Nephron progenitor cell (in vitro differentiated cells): ENCODE data around the gene PAX8.

Experiments
- DNase-seq: peaks from one replicate; pipeline ENCODE4 v3.0.0; 2021
- H3K27ac Mint-ChIP-seq: 2 replicates; pipeline ENCODE4 v1.8.0; 2021; ENCODE audit warnings: mild to moderate bottlenecking, moderate library complexity, mixed read lengths
- H3K27me3 Mint-ChIP-seq: 2 replicates; pipeline ENCODE4 v1.8.0; 2021; ENCODE audit warnings: mild to moderate bottlenecking, low read depth, mixed read lengths; ENCODE audit not compliant: poor library complexity
- H3K36me3 Mint-ChIP-seq: 2 replicates; pipeline ENCODE4 v1.8.0; 2021; ENCODE audit warnings: low read depth, mixed read lengths
- H3K4me1 Mint-ChIP-seq: 2 replicates; pipeline ENCODE4 v1.8.0; 2021; ENCODE audit warnings: mixed read lengths
- H3K4me3 Mint-ChIP-seq: 2 replicates; pipeline ENCODE4 v1.8.0; 2021; ENCODE audit warnings: mild to moderate bottlenecking, moderate library complexity, mixed read lengths
- H3K9me3 Mint-ChIP-seq: 2 replicates; pipeline ENCODE4 v1.8.0; 2021; ENCODE audit warnings: mild to moderate bottlenecking, moderate library complexity, mixed read lengths
- TF ChIP-seq, protein P1 (sequence below): fragments of 200-600 bp; sonication (generic); IDR thresholded peaks from 2 replicates; pipeline ENCODE4 v1.5.0; 2021; ENCODE audit warnings: antibody characterized with exemption

PAX8 gene

GRCh38 chr2:113264713-113265403 is 13.9 kb downstream of the PAX8 start:
- peaks cover 75% of the 10 kb centered on the region for H3K27me3 Mint-ChIP-seq
- no peaks in the 10 kb centered on the region for H3K9me3 Mint-ChIP-seq
- peaks cover 98% of the 10 kb centered on the region for H3K36me3 Mint-ChIP-seq
- no peak for DNase-seq
- peak overlapping the region; percentile 56 for H3K4me3 Mint-ChIP-seq
- H3K4me1 Mint-ChIP-seq: peaks cover 100% of the 10 kb centered on the region
- TF ChIP-seq, protein P1, sequence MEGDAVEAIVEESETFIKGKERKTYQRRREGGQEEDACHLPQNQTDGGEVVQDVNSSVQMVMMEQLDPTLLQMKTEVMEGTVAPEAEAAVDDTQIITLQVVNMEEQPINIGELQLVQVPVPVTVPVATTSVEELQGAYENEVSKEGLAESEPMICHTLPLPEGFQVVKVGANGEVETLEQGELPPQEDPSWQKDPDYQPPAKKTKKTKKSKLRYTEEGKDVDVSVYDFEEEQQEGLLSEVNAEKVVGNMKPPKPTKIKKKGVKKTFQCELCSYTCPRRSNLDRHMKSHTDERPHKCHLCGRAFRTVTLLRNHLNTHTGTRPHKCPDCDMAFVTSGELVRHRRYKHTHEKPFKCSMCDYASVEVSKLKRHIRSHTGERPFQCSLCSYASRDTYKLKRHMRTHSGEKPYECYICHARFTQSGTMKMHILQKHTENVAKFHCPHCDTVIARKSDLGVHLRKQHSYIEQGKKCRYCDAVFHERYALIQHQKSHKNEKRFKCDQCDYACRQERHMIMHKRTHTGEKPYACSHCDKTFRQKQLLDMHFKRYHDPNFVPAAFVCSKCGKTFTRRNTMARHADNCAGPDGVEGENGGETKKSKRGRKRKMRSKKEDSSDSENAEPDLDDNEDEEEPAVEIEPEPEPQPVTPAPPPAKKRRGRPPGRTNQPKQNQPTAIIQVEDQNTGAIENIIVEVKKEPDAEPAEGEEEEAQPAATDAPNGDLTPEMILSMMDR: no peak
- peak overlapping the region; percentile 47 for H3K27ac Mint-ChIP-seq

- DNase-seq: no peak
- Mint-ChIP-seq H3K27me3 (peaks cover 78% of the 10 kb centered on the region), H3K4me1 (peaks cover 100% of the 10 kb centered on the region), H3K9me3 (no peaks in the 10 kb centered on the region), H3K4me3 (no peak overlapping the region), H3K36me3 (peaks cover 96% of the 10 kb centered on the region), H3K27ac (peak overlapping the region; percentile 50)
- TF ChIP-seq, protein P1: no peak
Measured at GRCh38 chr2:113263546-113263945, 15.2 kb downstream of the PAX8 start.

DNA sequence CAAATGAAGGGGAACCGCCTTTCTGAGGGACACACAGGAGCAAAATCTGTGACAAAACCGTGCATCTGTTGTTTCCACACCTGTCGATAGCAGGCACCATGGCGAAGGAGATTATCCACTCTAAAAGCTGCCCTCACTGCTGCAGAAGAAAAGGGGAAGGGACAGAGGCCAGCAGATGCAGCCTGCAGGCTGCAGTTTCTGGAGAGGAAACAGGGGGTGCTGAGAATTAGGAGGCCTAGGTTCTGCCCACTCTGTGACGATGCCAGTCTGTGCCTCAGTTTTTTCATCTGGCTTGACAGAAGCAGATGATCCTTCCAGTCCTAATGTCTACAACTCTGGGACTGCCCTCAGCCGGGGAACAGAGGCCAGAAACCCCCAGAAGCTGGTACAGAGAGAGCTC is 17.7 kb downstream of the PAX8 start:
- H3K27me3 Mint-ChIP-seq: peaks cover 68% of the 10 kb centered on the region
- DNase-seq: no peak

DNA sequence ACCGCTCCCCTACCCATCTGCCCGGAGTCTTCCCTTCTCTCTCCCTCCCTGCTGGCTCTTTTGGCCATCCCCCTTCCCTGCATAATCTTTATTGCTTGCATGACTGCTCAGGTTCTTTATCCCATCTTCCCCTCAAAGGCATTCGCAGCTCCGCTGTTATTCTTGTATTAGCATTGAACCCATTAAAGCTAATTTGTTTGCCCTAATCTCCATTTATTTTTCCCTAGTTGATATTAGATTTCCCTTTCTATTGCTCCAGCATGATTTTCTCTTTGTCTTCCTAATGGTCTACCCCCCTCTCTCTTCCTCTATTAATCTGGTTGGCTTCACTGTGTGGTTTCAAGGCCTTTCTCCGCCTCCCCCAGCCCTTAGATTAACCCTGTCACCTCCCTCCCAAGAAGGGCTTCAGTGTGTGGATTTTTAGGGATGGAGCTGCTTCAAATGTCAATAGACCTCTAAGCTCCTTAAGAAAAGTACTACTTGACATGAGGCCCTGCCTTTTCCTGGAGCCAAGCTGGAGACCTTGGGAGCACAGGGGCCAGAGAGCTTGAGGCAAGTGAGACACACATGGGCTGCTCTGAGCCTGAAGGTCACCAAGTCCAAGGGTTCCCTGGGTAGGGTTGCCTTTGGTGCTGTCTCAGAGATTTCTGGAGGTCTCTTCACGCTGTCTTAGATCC is 20.1 kb downstream of the PAX8 start:
- DNase-seq: no peak
- Mint-ChIP-seq H3K27me3 (peaks cover 61% of the 10 kb centered on the region), H3K9me3 (no peaks in the 10 kb centered on the region), H3K4me3 (peak overlapping the region; percentile 61), H3K4me1 (peaks cover 93% of the 10 kb centered on the region), H3K27ac (peak overlapping the region; percentile 75), H3K36me3 (peaks cover 94% of the 10 kb centered on the region)
- TF ChIP-seq, protein P1: no peak

More for the DNA sequence above, 17.7 kb downstream of the PAX8 start:
- Mint-ChIP-seq H3K27ac (no peak overlapping the region), H3K9me3 (no peaks in the 10 kb centered on the region), H3K4me1 (peaks cover 97% of the 10 kb centered on the region), H3K36me3 (peaks cover 94% of the 10 kb centered on the region), H3K4me3 (no peak overlapping the region)
- TF ChIP-seq, protein P1: no peak

GRCh38 chr2:113257516-113258264 is 21.0 kb downstream of the PAX8 start:
- peaks cover 94% of the 10 kb centered on the region for H3K36me3 Mint-ChIP-seq
- H3K4me3 Mint-ChIP-seq: no peak overlapping the region
- peaks cover 93% of the 10 kb centered on the region for H3K4me1 Mint-ChIP-seq
- peaks cover 55% of the 10 kb centered on the region for H3K27me3 Mint-ChIP-seq
- no peaks in the 10 kb centered on the region for H3K9me3 Mint-ChIP-seq
- DNase-seq: no peak
- peak overlapping the region; percentile 12 for H3K27ac Mint-ChIP-seq
- TF ChIP-seq, protein P1: no peak
